HG02981 (cell line): ENCODE data around the gene RFX8.

Source experiments
- ATAC-seq: cut with Tn5 transposase; IDR thresholded peaks from one replicate; pipeline ENCODE4 v1.9.1; 2021; ENCODE audit warnings: mild to moderate bottlenecking, moderate library complexity; ENCODE audit not compliant: unreplicated experiment

The RFX8 gene

GRCh38 chr2:101415220-101415619, 59.7 kb downstream of the RFX8 start:
- no peak for ATAC-seq

GRCh38 chr2:101412092-101412694, 62.7 kb downstream of the RFX8 start:
- no peak for ATAC-seq

GRCh38 chr2:101410746-101411145, 64.2 kb downstream of the RFX8 start:
- no peak for ATAC-seq

- ATAC-seq = no peak
These were observed 64.8 kb downstream of the RFX8 start for GRCh38 chr2:101410114-101410513.

GRCh38 chr2:101409699-101410098, 65.2 kb downstream of the RFX8 start:
- ATAC-seq = no peak

- no peak for ATAC-seq
These were observed 66.0 kb downstream of the RFX8 start for GRCh38 chr2:101408925-101409324.

- no peak for ATAC-seq
These were observed 69.5 kb downstream of the RFX8 start for GRCh38 chr2:101405351-101405899.

- ATAC-seq = no peak
These were observed 71.2 kb downstream of the RFX8 start for GRCh38 chr2:101403745-101404144.

GRCh38 chr2:101402630-101403029, 72.3 kb downstream of the RFX8 start:
- ATAC-seq = no peak

- ATAC-seq = no peak
These were observed 73.0 kb downstream of the RFX8 start for GRCh38 chr2:101401906-101402305.

- ATAC-seq = no peak
These were observed 73.6 kb downstream of the RFX8 start for GRCh38 chr2:101401326-101401665.

GRCh38 chr2:101400506-101401325, 74.2 kb downstream of the RFX8 start:
- ATAC-seq = no peak

GRCh38 chr2:101400048-101400447, 74.9 kb downstream of the RFX8 start:
- no peak for ATAC-seq

- no peak for ATAC-seq
These were observed 75.7 kb downstream of the RFX8 start for GRCh38 chr2:101399021-101399799.

- ATAC-seq = no peak
These were observed 76.6 kb downstream of the RFX8 start for GRCh38 chr2:101398116-101398821.

GRCh38 chr2:101396316-101396717, 78.6 kb downstream of the RFX8 start:
- ATAC-seq = no peak

GRCh38 chr2:101395545-101396315, 79.2 kb downstream of the RFX8 start:
- no peak for ATAC-seq

- ATAC-seq = no peak
These were observed 86.7 kb downstream of the RFX8 start for GRCh38 chr2:101388232-101388631.

- ATAC-seq = no peak
These were observed 87.6 kb downstream of the RFX8 start, which contains the start of gene CREG2 for GRCh38 chr2:101387151-101387834. TSS of gene CREG2 (minus strand) at chr2:101387503. CDS start at chr2:101387457, 46 bp downstream.
